ENCODE measurements around the gene CAMK2A.

CAMK2A gene

DNA sequence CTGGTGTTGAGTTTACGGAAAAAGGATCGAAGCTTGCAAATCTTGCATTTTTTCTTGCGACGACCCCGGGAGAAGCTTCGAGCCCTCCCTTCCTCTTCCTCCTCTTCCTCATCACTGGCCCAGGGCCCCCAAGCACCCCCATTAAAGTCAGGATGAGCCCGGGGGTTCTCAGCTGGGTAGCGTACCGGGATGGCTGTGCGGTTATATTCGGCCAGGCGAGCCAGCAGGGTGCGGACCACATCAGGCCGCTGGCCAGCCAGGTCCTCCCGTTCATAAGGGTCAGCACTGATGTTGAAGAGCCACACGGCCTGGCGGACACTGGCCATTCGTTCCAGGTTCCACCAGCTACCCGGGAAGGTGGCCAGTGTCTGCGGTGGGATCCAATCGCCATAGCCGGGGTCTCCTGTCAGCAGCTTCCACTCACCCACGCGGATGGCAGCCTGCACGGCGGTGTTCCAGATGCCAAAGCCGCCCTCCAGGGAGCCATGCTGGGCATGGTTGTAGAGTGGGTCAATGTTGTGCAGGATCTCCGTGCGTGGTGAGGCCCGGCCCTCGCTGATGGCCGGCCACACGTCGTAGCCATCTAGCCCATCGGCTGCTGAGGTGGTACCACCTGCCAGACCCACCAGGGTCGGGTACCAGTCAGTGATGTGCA, 7.8 kb upstream of the CAMK2A start:
- Histone ChIP-seq H3K27me3 (ENCODE audit: control insufficient read depth, low read length) (no peaks in the 10 kb centered on the region), H3K9me3 (ENCODE audit: control insufficient read depth, insufficient read depth, low read length) (no peaks in the 10 kb centered on the region), H3K27ac (ENCODE audit: low read depth, low read length) (no peak overlapping the region), H3K4me3 (ENCODE audit: low read length) (no peak overlapping the region), H3K36me3 (ENCODE audit: control insufficient read depth, low read length) (no peaks in the 10 kb centered on the region), H3K4me1 (ENCODE audit: control insufficient read depth, low read length) (no peaks in the 10 kb centered on the region), H3K9me2 (replicated peaks; ENCODE audit: control insufficient read depth, low read length) (no peaks in the 10 kb centered on the region), H4K20me1 (ENCODE audit: control insufficient read depth, insufficient read depth, low read depth, low read length) (no peaks in the 10 kb centered on the region), H3K79me2 (ENCODE audit: control insufficient read depth, low read length) (no peaks in the 10 kb centered on the region), H3F3A (ENCODE audit: control insufficient read depth, insufficient read depth) (no peaks in the 10 kb centered on the region), H3K4me2 (ENCODE audit: low read length) (no peak overlapping the region)
- TF ChIP-seq, protein P1, sequence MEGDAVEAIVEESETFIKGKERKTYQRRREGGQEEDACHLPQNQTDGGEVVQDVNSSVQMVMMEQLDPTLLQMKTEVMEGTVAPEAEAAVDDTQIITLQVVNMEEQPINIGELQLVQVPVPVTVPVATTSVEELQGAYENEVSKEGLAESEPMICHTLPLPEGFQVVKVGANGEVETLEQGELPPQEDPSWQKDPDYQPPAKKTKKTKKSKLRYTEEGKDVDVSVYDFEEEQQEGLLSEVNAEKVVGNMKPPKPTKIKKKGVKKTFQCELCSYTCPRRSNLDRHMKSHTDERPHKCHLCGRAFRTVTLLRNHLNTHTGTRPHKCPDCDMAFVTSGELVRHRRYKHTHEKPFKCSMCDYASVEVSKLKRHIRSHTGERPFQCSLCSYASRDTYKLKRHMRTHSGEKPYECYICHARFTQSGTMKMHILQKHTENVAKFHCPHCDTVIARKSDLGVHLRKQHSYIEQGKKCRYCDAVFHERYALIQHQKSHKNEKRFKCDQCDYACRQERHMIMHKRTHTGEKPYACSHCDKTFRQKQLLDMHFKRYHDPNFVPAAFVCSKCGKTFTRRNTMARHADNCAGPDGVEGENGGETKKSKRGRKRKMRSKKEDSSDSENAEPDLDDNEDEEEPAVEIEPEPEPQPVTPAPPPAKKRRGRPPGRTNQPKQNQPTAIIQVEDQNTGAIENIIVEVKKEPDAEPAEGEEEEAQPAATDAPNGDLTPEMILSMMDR (IDR thresholded peaks at IDR 0.05; ENCODE audit: low read depth, low read length, poor library complexity, severe bottlenecking), result no peak
- no peak for TF ChIP-seq EZH2phosphoT487 (IDR thresholded peaks at IDR 0.05; ENCODE audit: borderline replicate concordance, low read length)

DNA sequence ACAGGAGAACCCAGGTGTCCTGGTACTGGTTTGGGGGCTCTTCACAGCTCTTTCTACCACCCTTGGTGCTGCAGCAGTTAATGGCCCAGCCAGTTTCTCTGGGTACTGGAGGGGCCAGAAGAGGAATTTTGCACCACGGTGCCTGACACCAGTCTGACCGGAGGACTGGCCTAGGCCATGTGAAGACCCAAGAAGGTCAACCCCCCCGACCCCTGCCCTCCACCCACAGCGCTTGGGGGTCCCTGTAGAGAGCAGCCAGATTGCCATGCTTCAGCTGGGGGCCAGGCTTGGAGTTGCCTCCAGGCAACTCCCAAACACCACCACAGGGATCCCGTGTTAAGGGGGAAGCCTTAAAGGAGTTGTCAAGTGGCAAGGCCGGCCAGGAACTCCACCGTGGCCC, 6.9 kb upstream of the CAMK2A start:
- no peaks in the 10 kb centered on the region for H3K4me1 ChIP-seq (ENCODE audit: control insufficient read depth, low read length)
- no peak overlapping the region for H3K27ac ChIP-seq (ENCODE audit: low read depth, low read length)
- no peak overlapping the region for H3K4me3 ChIP-seq (ENCODE audit: low read length)
- no peak overlapping the region for H3K4me2 ChIP-seq (ENCODE audit: low read length)
- H3K79me2 ChIP-seq (ENCODE audit: control insufficient read depth, low read length), result no peaks in the 10 kb centered on the region
- no peaks in the 10 kb centered on the region for H3K36me3 ChIP-seq (ENCODE audit: control insufficient read depth, low read length)
- no peaks in the 10 kb centered on the region for H3K27me3 ChIP-seq (ENCODE audit: control insufficient read depth, low read length)
- no peaks in the 10 kb centered on the region for H3F3A ChIP-seq (ENCODE audit: control insufficient read depth, insufficient read depth)
- H3K9me3 ChIP-seq (ENCODE audit: control insufficient read depth, insufficient read depth, low read length), result no peaks in the 10 kb centered on the region
- no peaks in the 10 kb centered on the region for H3K9me2 ChIP-seq (replicated peaks; ENCODE audit: control insufficient read depth, low read length)
- TF ChIP-seq, protein P1 (IDR thresholded peaks at IDR 0.05; ENCODE audit: low read depth, low read length, poor library complexity, severe bottlenecking), result no peak
- TF ChIP-seq EZH2phosphoT487 (IDR thresholded peaks at IDR 0.05; ENCODE audit: borderline replicate concordance, low read length), result no peak
- no peaks in the 10 kb centered on the region for H4K20me1 ChIP-seq (ENCODE audit: control insufficient read depth, insufficient read depth, low read depth, low read length)

DNA sequence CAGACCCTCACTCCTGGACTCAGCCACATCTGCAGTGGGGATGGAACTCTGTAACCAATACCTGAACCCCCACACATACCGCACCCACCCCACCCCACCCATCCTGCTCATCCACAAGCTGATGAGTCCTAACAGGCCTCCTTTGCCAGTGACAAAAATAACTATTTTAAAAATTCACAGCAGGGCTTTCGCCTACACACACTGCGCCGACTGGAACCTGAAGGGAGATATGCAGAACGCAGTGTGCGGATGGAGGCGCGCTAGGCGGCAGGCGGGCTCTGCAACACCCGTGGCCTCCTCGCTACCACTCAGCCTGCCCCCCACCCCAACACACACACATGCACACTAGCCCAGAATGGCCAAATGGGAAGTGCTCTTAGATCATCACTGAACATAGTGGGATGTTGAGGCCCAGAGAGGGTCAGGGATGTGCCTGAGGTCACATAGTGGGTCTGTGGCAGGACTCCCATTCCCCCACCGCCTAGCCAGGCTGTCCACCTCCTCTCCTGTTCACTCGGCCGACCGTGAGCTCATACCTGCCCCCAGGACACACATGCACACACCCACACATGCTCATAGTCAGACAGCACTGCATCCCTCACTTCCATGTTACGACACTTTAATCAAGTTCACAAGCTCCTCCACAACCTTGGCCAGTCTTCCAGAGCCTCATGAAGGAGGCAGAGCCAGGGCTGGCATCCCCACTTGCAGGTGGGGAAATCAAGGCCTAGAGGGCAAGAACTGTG, 6.3 kb upstream of the CAMK2A start:
- H3K27me3 ChIP-seq (ENCODE audit: control insufficient read depth, low read length), result no peaks in the 10 kb centered on the region
- no peaks in the 10 kb centered on the region for H3K36me3 ChIP-seq (ENCODE audit: control insufficient read depth, low read length)
- no peaks in the 10 kb centered on the region for H3K9me3 ChIP-seq (ENCODE audit: control insufficient read depth, insufficient read depth, low read length)
- H3K27ac ChIP-seq (ENCODE audit: low read depth, low read length), result no peak overlapping the region
- H3K79me2 ChIP-seq (ENCODE audit: control insufficient read depth, low read length), result no peaks in the 10 kb centered on the region
- no peak overlapping the region for H3K4me3 ChIP-seq (ENCODE audit: low read length)
- no peaks in the 10 kb centered on the region for H3F3A ChIP-seq (ENCODE audit: control insufficient read depth, insufficient read depth)
- no peaks in the 10 kb centered on the region for H4K20me1 ChIP-seq (ENCODE audit: control insufficient read depth, insufficient read depth, low read depth, low read length)
- no peaks in the 10 kb centered on the region for H3K4me1 ChIP-seq (ENCODE audit: control insufficient read depth, low read length)
- TF ChIP-seq EZH2phosphoT487 (IDR thresholded peaks at IDR 0.05; ENCODE audit: borderline replicate concordance, low read length), result no peak
- TF ChIP-seq, protein P1 (IDR thresholded peaks at IDR 0.05; ENCODE audit: low read depth, low read length, poor library complexity, severe bottlenecking), result no peak
- H3K9me2 ChIP-seq (replicated peaks; ENCODE audit: control insufficient read depth, low read length), result no peaks in the 10 kb centered on the region
- no peak overlapping the region for H3K4me2 ChIP-seq (ENCODE audit: low read length)
